ENCODE data around the gene ONECUT3. TPM values are rescaled to one million over a fixed set of nuclear protein-coding genes. Genes with fewer than 3 reads are reported as not detected.

The ONECUT3 gene
- total and polyA plus RNA-seq, 10 of the 15 experiments (the other 5 are each of a cell fraction or from before 2014, with no cell fraction given): not detected

- H3K4me3 ChIP-seq: no peak overlapping the region
- in situ Hi-C loops (cut with MboI): no loop called here
- H3K9ac ChIP-seq (ENCODE audit: control insufficient read depth, insufficient read depth, low read length): no peak overlapping the region
- WGBS (ENCODE audit: insufficient coverage, insufficient replicate concordance, low lambda C conversion rate, missing lambda C conversion rate): 81% methylated on average over 36 of the region's 36 CpGs
- intact Hi-C loops (cut with micrococcal nuclease; ENCODE audit: unreplicated experiment): no loop called here
- no peaks in the 10 kb centered on the region for H3K9me3 ChIP-seq (replicated peaks; ENCODE audit: control insufficient read depth, insufficient read depth, low read length)
- RAD21 ChIA-PET (ENCODE audit: unreplicated experiment): interaction anchor here (0.7 kb wide), 1 partner anchor 42 kb away, joined by 3 read pairs; no protein-coding TSS in a partner anchor
- POLR2A ChIA-PET: interaction anchor here (0.7 kb wide), 1 partner anchor 528 kb away, joined by 3 read pairs; no protein-coding TSS in a partner anchor
- CTCF ChIA-PET: no interaction called here
- H3K4me2 ChIP-seq (ENCODE audit: control insufficient read depth, insufficient read depth): no peak overlapping the region
- H3K27me3 ChIP-seq (replicated peaks in 1 of 2; ENCODE audit: control insufficient read depth in 2 of 2, insufficient read depth in 2 of 2, low read length in 1 of 2): no peaks in the 10 kb centered on the region
- no peaks in the 10 kb centered on the region for H3K36me3 ChIP-seq (ENCODE audit: control insufficient read depth in 2 of 2, insufficient read depth in 2 of 2, low read length in 1 of 2)
- no peaks in the 10 kb centered on the region for H3K79me2 ChIP-seq (ENCODE audit: control insufficient read depth, insufficient read depth, low read length)
- no peak overlapping the region for H2AFZ ChIP-seq (ENCODE audit: control insufficient read depth, low read depth, low read length)
- DNase-seq (ENCODE audit: low read depth, low spot score): no peak
- H3K27ac ChIP-seq (ENCODE audit: control insufficient read depth, insufficient read depth): no peak overlapping the region
- no peak for ATAC-seq
- no peaks in the 10 kb centered on the region for H4K20me1 ChIP-seq (ENCODE audit: control insufficient read depth, insufficient read depth)
- no peaks in the 10 kb centered on the region for H3K4me1 ChIP-seq (ENCODE audit: control insufficient read depth, insufficient read depth, low read length)
- TF ChIP-seq TCF7 (IDR thresholded peaks at IDR 0.05; ENCODE audit: borderline replicate concordance): no peak
- TF ChIP-seq KDM1A (IDR thresholded peaks at IDR 0.05; ENCODE audit: borderline replicate concordance): no peak
- no peak for TF ChIP-seq JUNB (IDR thresholded peaks at IDR 0.05)
- no peak for TF ChIP-seq NFXL1 (IDR thresholded peaks at IDR 0.05; ENCODE audit: borderline replicate concordance)
- no peak for TF ChIP-seq SKIL (IDR thresholded peaks at IDR 0.05; ENCODE audit: low read depth, poor library complexity, severe bottlenecking)
- no peak for TF ChIP-seq BCLAF1 (IDR thresholded peaks at IDR 0.05)
- TF ChIP-seq DPF2 (IDR thresholded peaks at IDR 0.05): no peak
- TF ChIP-seq PAX8 (IDR thresholded peaks at IDR 0.05): no peak
- no peak for TF ChIP-seq POLR2A (IDR thresholded peaks at IDR 0.05; ENCODE audit: low read depth, low read length)
- no peak for TF ChIP-seq TAF1 (IDR thresholded peaks at IDR 0.05; ENCODE audit: borderline replicate concordance, low read depth, low read length)
- TF ChIP-seq, protein P1, sequence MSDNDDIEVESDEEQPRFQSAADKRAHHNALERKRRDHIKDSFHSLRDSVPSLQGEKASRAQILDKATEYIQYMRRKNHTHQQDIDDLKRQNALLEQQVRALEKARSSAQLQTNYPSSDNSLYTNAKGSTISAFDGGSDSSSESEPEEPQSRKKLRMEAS (IDR thresholded peaks at IDR 0.05; ENCODE audit: low read depth, low read length): no peak
- TF ChIP-seq MEF2A (IDR thresholded peaks at IDR 0.05; ENCODE audit: insufficient read depth, low read depth, low read length): no peak
- no peak for FAIRE-seq
- no TSS peak for BruUV-seq (replicated peaks)
- SMC1A ChIA-PET (ENCODE audit: uncharacterized antibody, unreplicated experiment): no interaction called here
Measured at GRCh38 chr19:1799695-1800342, 46.5 kb downstream of the ONECUT3 start.
